C4-2B (cell line): ENCODE results near the gene HS6ST1.

ENCODE experiments used
- ZFX ChIP-seq: fragments of 450-650 bp; IDR thresholded peaks from 2 replicates; pipeline ENCODE4 v1.6.1; 2017
- TF ChIP-seq, protein P1 (sequence below): fragments of 450-650 bp; conservative IDR thresholded peaks from 2 replicates; pipeline ENCODE4 v1.5.1; 2017; ENCODE audit warnings: mild to moderate bottlenecking

DNA sequence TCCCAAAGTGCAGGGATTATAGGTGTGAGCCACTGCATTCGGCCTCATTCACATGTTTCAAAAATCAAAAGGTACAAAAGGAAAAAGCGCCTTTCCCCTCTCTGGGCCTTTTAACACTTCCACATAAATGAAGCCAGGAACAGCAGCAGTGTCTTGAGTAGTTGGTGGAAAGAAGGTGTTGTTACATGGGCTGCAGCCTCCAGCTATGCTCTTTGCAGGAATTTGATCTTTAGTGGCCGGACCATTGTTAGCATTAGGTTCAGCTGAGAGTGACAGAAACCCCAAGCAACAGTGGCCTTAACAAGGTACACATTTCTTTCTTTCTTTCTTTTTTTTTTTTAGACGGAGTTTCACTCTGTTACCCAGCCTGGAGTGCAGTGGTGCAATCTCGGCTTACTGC, 59.1 kb downstream of the HS6ST1 start:
- TF ChIP-seq, protein P1, sequence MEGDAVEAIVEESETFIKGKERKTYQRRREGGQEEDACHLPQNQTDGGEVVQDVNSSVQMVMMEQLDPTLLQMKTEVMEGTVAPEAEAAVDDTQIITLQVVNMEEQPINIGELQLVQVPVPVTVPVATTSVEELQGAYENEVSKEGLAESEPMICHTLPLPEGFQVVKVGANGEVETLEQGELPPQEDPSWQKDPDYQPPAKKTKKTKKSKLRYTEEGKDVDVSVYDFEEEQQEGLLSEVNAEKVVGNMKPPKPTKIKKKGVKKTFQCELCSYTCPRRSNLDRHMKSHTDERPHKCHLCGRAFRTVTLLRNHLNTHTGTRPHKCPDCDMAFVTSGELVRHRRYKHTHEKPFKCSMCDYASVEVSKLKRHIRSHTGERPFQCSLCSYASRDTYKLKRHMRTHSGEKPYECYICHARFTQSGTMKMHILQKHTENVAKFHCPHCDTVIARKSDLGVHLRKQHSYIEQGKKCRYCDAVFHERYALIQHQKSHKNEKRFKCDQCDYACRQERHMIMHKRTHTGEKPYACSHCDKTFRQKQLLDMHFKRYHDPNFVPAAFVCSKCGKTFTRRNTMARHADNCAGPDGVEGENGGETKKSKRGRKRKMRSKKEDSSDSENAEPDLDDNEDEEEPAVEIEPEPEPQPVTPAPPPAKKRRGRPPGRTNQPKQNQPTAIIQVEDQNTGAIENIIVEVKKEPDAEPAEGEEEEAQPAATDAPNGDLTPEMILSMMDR: no peak
- TF ChIP-seq ZFX: no peak
